Ovary (tissue), 3 donors: Measurements from ENCODE around the gene GPRIN3.

ENCODE experiments used
- CTCF ChIP-seq, 3 donors: fragments of 450-650 bp in 2 of 3; fragments of 200-600 bp in 1 of 3; IDR thresholded peaks; one replicate each; pipeline versions ENCODE4 v1.5.1 to v1.8.0; 2016 to 2022; ENCODE audit warnings: antibody characterized with exemption in 3 of 3, mild to moderate bottlenecking in 1 of 3
- EP300 ChIP-seq: sonication (generic); formaldehyde crosslinking; IDR thresholded peaks from one replicate; pipeline ENCODE4 v1.6.1; 2017; ENCODE audit warnings: antibody characterized with exemption
- POLR2A ChIP-seq: fragments of 450-650 bp; IDR thresholded peaks from one replicate; pipeline ENCODE4 v1.6.1; 2017; ENCODE audit warnings: antibody characterized with exemption, mild to moderate bottlenecking, moderate library complexity
- donor health status: DM: no; HTN: no; CAD: no.

- TF ChIP-seq CTCF (IDR thresholded peaks at IDR 0.05) (no peak), POLR2A (no peak), EP300 (no peak)
Observed at GRCh38 chr4:89216866-89217265, 90.7 kb downstream of the GPRIN3 start.
